Fibroblast of mammary gland (primary cell): ENCODE results near the gene MPC1.
"Not testable (repeated sequence)": the region's sequence is repeated elsewhere in the genome, so short reads cannot be mapped to it uniquely, and the experiment has no call there.

Experiments used
- DNase-seq: peaks from one replicate; pipeline ENCODE4 v3.0.0-alpha.2; 2010; ENCODE audit warnings: low read depth
- H3K4me3 ChIP-seq: 2 replicates; pipeline ENCODE4 v1.5.1; 2011; ENCODE audit warnings: low read depth, mild to moderate bottlenecking, low read length, moderate library complexity; ENCODE audit not compliant: control insufficient read depth
- CTCF ChIP-seq: conservative IDR thresholded peaks from 2 replicates; pipeline ENCODE4 v1.5.1; 2011; ENCODE audit warnings: low read depth, low read length, inconsistent platforms; ENCODE audit not compliant: control insufficient read depth, insufficient read depth

MPC1 gene

GRCh38 chr6:166408936-166409755, 26.4 kb upstream of the MPC1 start:
- DNase-seq: peak; percentile 11
- no peak for TF ChIP-seq CTCF
- H3K4me3 ChIP-seq: no peak overlapping the region

- TF ChIP-seq CTCF: no peak
- H3K4me3 ChIP-seq: no peak overlapping the region
- DNase-seq: no peak
These were observed 23.5 kb upstream of the MPC1 start for GRCh38 chr6:166406197-166406596.

- H3K4me3 ChIP-seq: no peak overlapping the region
- TF ChIP-seq CTCF: no peak
- no peak for DNase-seq
These were observed 22.6 kb upstream of the MPC1 start for GRCh38 chr6:166405386-166405785.

- peak; percentile 73 for DNase-seq
- no peak for TF ChIP-seq CTCF
- no peak overlapping the region for H3K4me3 ChIP-seq
These were observed 20.0 kb upstream of the MPC1 start for GRCh38 chr6:166402582-166403277.

- peak; percentile 66 for TF ChIP-seq CTCF
- peak; percentile 79 for DNase-seq
- not testable (repeated sequence) for H3K4me3 ChIP-seq
These were observed 18.0 kb upstream of the MPC1 start for GRCh38 chr6:166400649-166401250.

- TF ChIP-seq CTCF: no peak
- no peak for DNase-seq
- no peak overlapping the region for H3K4me3 ChIP-seq
These were observed 17.4 kb upstream of the MPC1 start for GRCh38 chr6:166400181-166400580.
